ENCODE measurements around the gene C1orf115.

- no peak for TF ChIP-seq CTCF (optimal IDR thresholded peaks at IDR 0.05 in 1 of 3, IDR thresholded peaks at IDR 0.05 in 1 of 3, conservative IDR thresholded peaks at IDR 0.05 in 1 of 3; ENCODE audit: extremely low read depth in 1 of 3, insufficient read depth in 2 of 3, low read length in 3 of 3)
- TF ChIP-seq EZH2 (IDR thresholded peaks at IDR 0.05; ENCODE audit: low read length), result no peak
These were observed 51.2 kb downstream of the C1orf115 start for GRCh38 chr1:220741349-220741748.

All from keratinocyte (primary cell).